ENCODE measurements around the gene RNF214.
A peak's percentile ranks its signal among the peaks of the same experiment; 100 is the strongest.

RNF214 gene

DNA sequence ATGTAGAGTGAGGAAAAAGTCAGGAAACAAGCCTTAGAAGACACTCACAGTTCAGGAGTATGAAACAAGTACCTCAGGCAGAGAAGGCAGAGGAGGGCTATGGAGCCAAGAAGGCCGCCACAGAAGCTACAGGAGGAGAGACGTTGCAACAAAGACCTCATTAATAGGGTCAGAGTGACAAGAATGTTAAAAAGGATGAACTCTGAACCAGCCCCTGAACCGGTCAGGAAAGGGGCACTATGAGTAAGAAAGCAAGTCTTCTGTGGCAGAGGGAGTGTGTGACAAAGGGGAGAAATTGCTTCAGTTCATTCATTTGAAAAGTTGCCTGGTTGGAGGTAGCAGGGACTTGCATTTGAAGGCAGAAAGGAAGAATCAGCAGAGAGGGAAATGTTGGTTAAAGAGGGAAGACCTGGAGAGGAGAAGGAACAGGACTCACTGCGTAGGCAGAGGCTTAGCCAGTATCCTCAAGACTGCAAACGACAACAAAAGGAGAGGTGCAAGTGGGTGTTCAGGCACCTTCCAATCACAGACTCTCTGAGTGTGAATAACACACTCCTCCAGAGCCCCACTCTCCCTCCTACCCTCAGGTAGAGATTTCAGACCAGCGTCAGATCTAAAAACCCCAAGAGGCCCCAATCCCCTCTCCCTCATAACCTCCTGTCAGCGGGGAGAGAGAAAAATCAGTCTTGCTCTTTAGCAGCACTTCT is 17.9 kb upstream of the RNF214 start:
- Histone ChIP-seq H3K27me3 (ENCODE audit: control insufficient read depth in 5 of 5, insufficient read depth in 4 of 5, low read length in 5 of 5) (no peaks in the 10 kb centered on the region), H3K27ac (ENCODE audit: low read depth, low read length) (no peak overlapping the region), H3K36me3 (ENCODE audit: control insufficient read depth in 5 of 5, insufficient read depth in 5 of 5, low read length in 5 of 5) (peaks cover 0 to 60% (median 41%) of the 10 kb centered on the region in 5 donors), H3K4me3 (ENCODE audit: low read depth in 1 of 5, low read length in 5 of 5) (no peak overlapping the region), H3K9ac (ENCODE audit: low read length in 5 of 5) (no peak overlapping the region), H3K9me3 (ENCODE audit: control insufficient read depth in 5 of 5, low read length in 5 of 5) (no peaks in the 10 kb centered on the region), H3K4me1 (ENCODE audit: control insufficient read depth in 5 of 5, insufficient read depth in 5 of 5, low read length in 5 of 5) (peaks cover 9 to 32% (median 31%) of the 10 kb centered on the region in 5 donors)

DNA sequence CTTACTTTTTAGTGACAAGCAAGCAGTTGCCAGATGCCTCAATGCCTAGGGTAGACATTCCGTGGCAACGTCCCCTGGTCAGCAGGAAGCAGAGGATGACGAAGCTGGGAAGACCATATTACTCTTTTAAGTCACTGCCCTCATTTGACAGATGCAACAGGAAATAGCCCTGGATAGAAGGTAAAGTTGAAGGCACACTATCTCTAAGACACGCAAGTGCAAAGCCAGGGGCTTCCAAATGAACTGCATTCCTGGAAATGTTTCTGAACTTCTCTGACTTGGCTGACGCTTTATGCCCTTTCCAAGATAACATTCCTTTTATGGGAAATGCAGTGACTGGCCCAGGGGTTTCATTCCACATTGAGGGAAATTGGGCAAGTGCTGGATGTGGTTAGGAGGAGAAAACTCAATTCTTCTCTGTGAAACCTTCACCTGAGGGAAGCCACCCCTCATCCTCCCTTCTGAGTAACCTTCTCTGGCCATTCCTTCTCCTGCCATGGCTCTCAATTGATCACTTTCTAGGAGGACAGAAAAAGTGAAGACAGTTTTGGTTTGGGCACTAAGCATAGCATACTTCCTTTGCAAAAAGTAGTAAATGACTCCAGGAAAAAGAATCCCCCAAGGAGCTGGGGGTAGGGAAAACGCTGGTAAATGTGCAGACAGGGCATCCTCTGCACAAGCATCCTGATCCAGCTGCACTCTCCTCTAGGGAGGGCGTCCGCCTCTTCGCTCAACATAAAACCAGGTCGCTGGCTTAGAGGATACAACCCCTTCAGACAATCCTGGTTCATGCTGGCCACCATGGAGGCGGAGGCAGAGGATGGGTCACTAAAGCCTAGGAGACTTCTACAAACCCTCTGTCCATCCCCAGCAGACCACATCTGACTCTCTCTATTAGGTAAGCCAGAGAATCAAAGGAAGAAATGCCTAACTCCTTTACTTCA is 15.1 kb upstream of the RNF214 start:
- peaks cover 0 to 66% (median 41%) of the 10 kb centered on the region in 5 donors for H3K36me3 ChIP-seq (ENCODE audit: control insufficient read depth in 5 of 5, insufficient read depth in 5 of 5, low read length in 5 of 5)
- peaks cover 30 to 60% (median 59%) of the 10 kb centered on the region in 5 donors for H3K4me1 ChIP-seq (ENCODE audit: control insufficient read depth in 5 of 5, insufficient read depth in 5 of 5, low read length in 5 of 5)
- H3K27me3 ChIP-seq (ENCODE audit: control insufficient read depth in 5 of 5, insufficient read depth in 4 of 5, low read length in 5 of 5), result no peaks in the 10 kb centered on the region
- H3K4me3 ChIP-seq (ENCODE audit: low read depth in 1 of 5, low read length in 5 of 5), result peak overlapping the region in 2 of 5 donors; percentile 11 to 35
- H3K27ac ChIP-seq (ENCODE audit: low read depth, low read length), result peak overlapping the region; percentile 62
- peak overlapping the region in 2 of 5 donors; percentile 54 to 66 for H3K9ac ChIP-seq (ENCODE audit: low read length in 5 of 5)
- no peaks in the 10 kb centered on the region for H3K9me3 ChIP-seq (ENCODE audit: control insufficient read depth in 5 of 5, low read length in 5 of 5)

DNA sequence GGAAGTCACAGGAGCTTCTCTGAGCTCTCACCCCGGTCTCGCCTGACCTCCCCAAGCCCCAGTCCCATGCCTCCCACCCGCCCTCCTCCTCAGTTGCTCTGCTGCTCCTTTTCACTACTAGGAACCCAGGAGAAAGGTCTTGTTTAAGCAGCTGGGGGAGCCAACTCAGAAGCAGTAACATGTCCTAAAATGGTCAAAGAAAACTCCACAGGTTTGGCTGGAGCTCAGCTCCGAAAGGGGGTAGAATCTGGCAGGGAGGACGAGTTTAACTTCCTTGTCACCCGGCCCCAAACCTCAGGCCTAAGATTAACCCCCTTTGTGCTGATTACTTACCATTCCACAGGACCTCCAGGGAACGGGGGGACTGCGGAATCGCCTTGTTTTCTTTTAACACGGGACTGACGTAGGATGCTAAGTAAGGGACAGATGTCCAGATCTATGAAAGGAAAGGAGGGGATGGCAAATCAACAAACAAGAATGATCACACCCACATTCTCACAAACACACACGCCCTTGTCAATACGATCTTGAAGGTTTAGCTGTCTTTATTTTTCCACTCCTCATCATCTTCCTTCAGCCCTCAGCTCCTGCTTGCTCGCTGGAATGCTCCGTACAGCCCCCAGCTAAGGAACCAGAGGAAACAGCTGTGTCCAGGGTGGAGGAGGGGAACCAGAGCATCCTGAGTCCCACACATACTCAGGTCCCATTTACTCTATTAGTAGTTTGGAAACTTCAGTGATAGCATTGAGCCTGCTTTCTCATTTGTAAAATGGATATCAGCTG is 14.1 kb upstream of the RNF214 start:
- H3K4me1 ChIP-seq (ENCODE audit: control insufficient read depth in 5 of 5, insufficient read depth in 5 of 5, low read length in 5 of 5), result peaks cover 30 to 61% (median 59%) of the 10 kb centered on the region in 5 donors
- no peaks in the 10 kb centered on the region for H3K27me3 ChIP-seq (ENCODE audit: control insufficient read depth in 5 of 5, insufficient read depth in 4 of 5, low read length in 5 of 5)
- H3K36me3 ChIP-seq (ENCODE audit: control insufficient read depth in 5 of 5, insufficient read depth in 5 of 5, low read length in 5 of 5), result peaks cover 0 to 63% (median 40%) of the 10 kb centered on the region in 5 donors
- H3K4me3 ChIP-seq (ENCODE audit: low read depth in 1 of 5, low read length in 5 of 5), result peak overlapping the region in 1 of 5 donors; percentile 35
- H3K27ac ChIP-seq (ENCODE audit: low read depth, low read length), result peak overlapping the region; percentile 62
- H3K9ac ChIP-seq (ENCODE audit: low read length in 5 of 5), result peak overlapping the region in 2 of 5 donors; percentile 41 to 66
- H3K9me3 ChIP-seq (ENCODE audit: control insufficient read depth in 5 of 5, low read length in 5 of 5), result no peaks in the 10 kb centered on the region

DNA sequence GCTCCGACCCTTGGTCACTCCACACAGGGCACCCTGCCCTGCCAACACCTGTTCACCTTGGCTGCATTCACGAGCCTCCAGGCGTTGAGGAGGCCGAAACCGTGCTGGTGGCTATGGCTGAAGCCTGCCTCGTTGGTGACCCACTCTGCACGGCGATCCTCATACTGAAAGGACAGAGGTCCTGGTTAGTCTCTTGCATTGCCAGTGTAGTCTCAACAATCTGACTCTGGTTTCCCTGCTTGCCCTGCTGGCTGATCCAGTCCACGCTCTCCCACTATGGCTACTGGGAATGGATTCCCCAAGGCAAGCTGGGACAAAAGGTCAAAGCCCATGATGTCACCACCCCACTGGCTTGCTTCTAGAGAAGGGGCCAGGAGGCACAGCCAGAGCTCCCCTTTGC is 13.5 kb upstream of the RNF214 start:
- Histone ChIP-seq H3K36me3 (ENCODE audit: control insufficient read depth in 5 of 5, insufficient read depth in 5 of 5, low read length in 5 of 5) (peaks cover 0 to 66% (median 42%) of the 10 kb centered on the region in 5 donors), H3K4me3 (ENCODE audit: low read depth in 1 of 5, low read length in 5 of 5) (no peak overlapping the region), H3K27me3 (ENCODE audit: control insufficient read depth in 5 of 5, insufficient read depth in 4 of 5, low read length in 5 of 5) (no peaks in the 10 kb centered on the region), H3K4me1 (ENCODE audit: control insufficient read depth in 5 of 5, insufficient read depth in 5 of 5, low read length in 5 of 5) (peaks cover 30 to 61% (median 59%) of the 10 kb centered on the region in 5 donors), H3K27ac (ENCODE audit: low read depth, low read length) (peak overlapping the region; percentile 62), H3K9me3 (ENCODE audit: control insufficient read depth in 5 of 5, low read length in 5 of 5) (no peaks in the 10 kb centered on the region), H3K9ac (ENCODE audit: low read length in 5 of 5) (peak overlapping the region in 1 of 5 donors; percentile 41)

DNA sequence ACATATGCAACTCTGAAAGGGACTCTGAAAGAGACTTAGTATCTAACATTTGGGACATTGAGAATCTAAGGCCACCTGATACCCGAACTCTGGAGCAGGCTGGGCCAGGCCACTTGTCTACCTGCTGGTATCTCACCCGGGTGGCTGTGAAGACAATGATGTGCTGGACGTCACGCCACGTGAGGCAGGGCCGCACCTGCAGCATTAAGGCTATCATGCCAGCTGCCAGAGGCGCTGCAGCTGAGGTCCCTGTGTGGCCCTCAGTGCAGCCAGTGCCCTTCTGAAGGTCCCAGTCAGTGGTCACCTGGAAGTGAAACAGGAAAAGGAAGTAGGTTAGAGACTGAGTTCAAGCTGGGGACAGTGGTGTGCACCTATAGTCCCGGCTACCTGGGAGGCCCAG is 13.0 kb upstream of the RNF214 start:
- H3K4me3 ChIP-seq (ENCODE audit: low read depth in 1 of 5, low read length in 5 of 5), result no peak overlapping the region
- H3K27ac ChIP-seq (ENCODE audit: low read depth, low read length), result no peak overlapping the region
- no peak overlapping the region for H3K9ac ChIP-seq (ENCODE audit: low read length in 5 of 5)
- H3K36me3 ChIP-seq (ENCODE audit: control insufficient read depth in 5 of 5, insufficient read depth in 5 of 5, low read length in 5 of 5), result peaks cover 0 to 66% (median 42%) of the 10 kb centered on the region in 5 donors
- no peaks in the 10 kb centered on the region for H3K27me3 ChIP-seq (ENCODE audit: control insufficient read depth in 5 of 5, insufficient read depth in 4 of 5, low read length in 5 of 5)
- H3K4me1 ChIP-seq (ENCODE audit: control insufficient read depth in 5 of 5, insufficient read depth in 5 of 5, low read length in 5 of 5), result peaks cover 31 to 63% (median 61%) of the 10 kb centered on the region in 5 donors
- no peaks in the 10 kb centered on the region for H3K9me3 ChIP-seq (ENCODE audit: control insufficient read depth in 5 of 5, low read length in 5 of 5)

DNA sequence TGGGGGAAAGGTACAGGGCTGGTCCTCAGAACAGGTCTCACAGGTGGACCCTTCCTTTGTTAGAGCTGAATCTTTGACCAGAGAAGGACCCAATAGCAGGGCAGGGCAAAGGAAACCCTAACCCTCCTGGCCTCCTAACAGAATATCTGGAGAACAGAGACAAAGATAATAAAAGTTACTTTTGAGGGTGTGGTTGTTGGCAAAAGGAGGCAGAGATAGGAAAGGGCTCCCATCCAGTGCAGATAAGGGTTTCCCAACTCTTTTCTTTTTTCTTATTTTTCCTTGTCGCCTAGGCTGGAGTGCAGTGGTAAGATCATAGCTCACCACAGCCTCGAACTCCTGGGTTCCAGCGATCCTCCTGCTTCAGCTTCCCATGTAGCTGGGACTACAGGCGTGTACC is 12.5 kb upstream of the RNF214 start:
- H3K9me3 ChIP-seq (ENCODE audit: control insufficient read depth in 5 of 5, low read length in 5 of 5), result no peaks in the 10 kb centered on the region
- peak overlapping the region in 2 of 5 donors; percentile 62 to 69 for H3K9ac ChIP-seq (ENCODE audit: low read length in 5 of 5)
- peaks cover 32 to 67% (median 65%) of the 10 kb centered on the region in 5 donors for H3K4me1 ChIP-seq (ENCODE audit: control insufficient read depth in 5 of 5, insufficient read depth in 5 of 5, low read length in 5 of 5)
- H3K4me3 ChIP-seq (ENCODE audit: low read depth in 1 of 5, low read length in 5 of 5), result no peak overlapping the region
- H3K36me3 ChIP-seq (ENCODE audit: control insufficient read depth in 5 of 5, insufficient read depth in 5 of 5, low read length in 5 of 5), result peaks cover 0 to 64% (median 38%) of the 10 kb centered on the region in 5 donors
- H3K27me3 ChIP-seq (ENCODE audit: control insufficient read depth in 5 of 5, insufficient read depth in 4 of 5, low read length in 5 of 5), result no peaks in the 10 kb centered on the region
- H3K27ac ChIP-seq (ENCODE audit: low read depth, low read length), result peak overlapping the region; percentile 76

DNA sequence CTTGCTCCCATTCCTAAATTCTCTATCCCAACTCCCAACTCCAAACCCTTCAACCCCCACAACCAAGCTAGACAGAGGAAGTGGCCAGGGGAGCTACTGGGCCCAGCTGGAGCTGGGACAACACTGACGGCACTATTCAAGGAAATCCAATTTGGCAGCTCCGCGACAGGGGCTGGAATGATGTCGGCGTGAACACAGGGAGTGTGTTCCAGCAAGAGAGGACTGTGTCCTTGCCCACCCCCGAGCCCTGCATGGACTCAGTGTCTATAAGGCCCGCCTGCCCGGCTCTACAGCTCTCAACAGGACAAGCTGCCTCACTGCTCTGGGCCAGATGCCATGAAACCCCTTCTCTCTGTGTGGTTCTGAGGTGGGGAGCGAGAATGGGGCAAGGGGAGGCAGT is 11.9 kb upstream of the RNF214 start:
- Histone ChIP-seq H3K4me3 (ENCODE audit: low read depth in 1 of 5, low read length in 5 of 5) (peak overlapping the region in 1 of 5 donors; percentile 9), H3K9me3 (ENCODE audit: control insufficient read depth in 5 of 5, low read length in 5 of 5) (no peaks in the 10 kb centered on the region), H3K27ac (ENCODE audit: low read depth, low read length) (peak overlapping the region; percentile 76), H3K27me3 (ENCODE audit: control insufficient read depth in 5 of 5, insufficient read depth in 4 of 5, low read length in 5 of 5) (no peaks in the 10 kb centered on the region), H3K4me1 (ENCODE audit: control insufficient read depth in 5 of 5, insufficient read depth in 5 of 5, low read length in 5 of 5) (peaks cover 32 to 67% (median 65%) of the 10 kb centered on the region in 5 donors), H3K36me3 (ENCODE audit: control insufficient read depth in 5 of 5, insufficient read depth in 5 of 5, low read length in 5 of 5) (peaks cover 0 to 68% (median 43%) of the 10 kb centered on the region in 5 donors), H3K9ac (ENCODE audit: low read length in 5 of 5) (peak overlapping the region in 3 of 5 donors; percentile 1 to 69 (median 62))

DNA sequence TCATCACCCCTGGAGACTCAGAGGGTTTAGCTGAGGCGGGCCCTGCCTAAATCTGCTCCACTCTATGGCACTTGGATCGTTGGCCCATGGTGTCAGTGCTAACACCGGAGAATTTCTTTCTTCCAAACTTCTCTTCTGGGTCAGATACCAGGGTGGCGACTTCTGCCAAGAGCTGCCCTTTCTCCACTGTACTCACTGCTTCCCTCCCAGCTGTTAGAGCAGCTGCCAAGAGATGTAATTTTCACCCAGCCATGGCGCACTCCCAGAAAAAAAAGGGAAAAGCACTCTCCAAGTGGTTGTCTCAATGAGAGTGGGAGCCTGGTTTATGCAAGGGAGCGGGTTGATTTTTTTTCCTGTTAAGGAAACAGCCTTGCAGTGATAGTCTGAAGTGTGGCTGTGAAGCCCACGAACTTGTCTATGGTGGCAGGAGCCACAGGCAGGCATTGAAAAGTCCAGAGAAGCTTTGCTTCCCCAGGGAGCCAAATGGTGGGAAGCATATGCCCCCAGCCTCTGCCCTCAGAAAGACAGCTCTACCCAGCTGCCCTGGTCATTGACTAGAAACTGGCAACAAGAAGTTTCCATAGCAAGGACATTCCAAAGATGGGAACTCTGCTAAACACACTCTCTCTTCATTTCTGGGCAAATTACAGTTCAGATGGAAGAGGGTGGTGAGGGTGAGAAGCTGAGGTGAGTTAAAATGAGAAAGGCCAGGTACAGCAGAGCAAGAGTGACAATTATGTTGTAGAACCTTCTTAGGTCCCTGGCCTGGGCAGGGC is 11.3 kb upstream of the RNF214 start:
- Histone ChIP-seq H3K4me3 (ENCODE audit: low read depth in 1 of 5, low read length in 5 of 5) (peak overlapping the region in 3 of 5 donors; percentile 6 to 52 (median 30)), H3K9ac (ENCODE audit: low read length in 5 of 5) (peak overlapping the region in 3 of 5 donors; percentile 1 to 69 (median 62)), H3K4me1 (ENCODE audit: control insufficient read depth in 5 of 5, insufficient read depth in 5 of 5, low read length in 5 of 5) (peaks cover 32 to 67% (median 65%) of the 10 kb centered on the region in 5 donors), H3K27me3 (ENCODE audit: control insufficient read depth in 5 of 5, insufficient read depth in 4 of 5, low read length in 5 of 5) (no peaks in the 10 kb centered on the region), H3K9me3 (ENCODE audit: control insufficient read depth in 5 of 5, low read length in 5 of 5) (no peaks in the 10 kb centered on the region), H3K36me3 (ENCODE audit: control insufficient read depth in 5 of 5, insufficient read depth in 5 of 5, low read length in 5 of 5) (peaks cover 0 to 68% (median 42%) of the 10 kb centered on the region in 5 donors), H3K27ac (ENCODE audit: low read depth, low read length) (peak overlapping the region; percentile 76)
